ENCODE data around the gene LRTM2.

LRTM2 gene

DNA sequence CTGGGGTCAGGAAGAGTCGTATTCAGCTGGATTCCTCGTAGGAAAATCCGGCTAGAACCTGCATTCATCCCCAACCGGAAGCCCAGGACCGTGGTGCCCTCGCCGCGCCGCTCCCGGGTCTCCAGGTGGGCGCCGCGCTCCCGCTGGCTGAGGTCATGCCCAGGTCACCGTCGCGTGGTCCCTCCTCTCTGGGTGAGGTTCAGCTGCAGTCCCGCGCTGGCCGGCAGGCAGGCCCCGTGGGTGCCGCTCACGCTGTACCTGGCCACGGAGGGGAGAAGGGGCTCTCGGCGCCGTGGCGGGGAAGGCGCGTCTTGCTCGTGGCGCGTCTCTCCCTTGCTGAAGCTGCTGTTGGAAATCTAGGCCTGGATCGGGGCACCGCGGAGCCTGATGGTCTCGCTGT is 44.5 kb downstream of the LRTM2 start:
- DNase-seq (ENCODE audit: low read depth in 3 of 3): no peak

DNA sequence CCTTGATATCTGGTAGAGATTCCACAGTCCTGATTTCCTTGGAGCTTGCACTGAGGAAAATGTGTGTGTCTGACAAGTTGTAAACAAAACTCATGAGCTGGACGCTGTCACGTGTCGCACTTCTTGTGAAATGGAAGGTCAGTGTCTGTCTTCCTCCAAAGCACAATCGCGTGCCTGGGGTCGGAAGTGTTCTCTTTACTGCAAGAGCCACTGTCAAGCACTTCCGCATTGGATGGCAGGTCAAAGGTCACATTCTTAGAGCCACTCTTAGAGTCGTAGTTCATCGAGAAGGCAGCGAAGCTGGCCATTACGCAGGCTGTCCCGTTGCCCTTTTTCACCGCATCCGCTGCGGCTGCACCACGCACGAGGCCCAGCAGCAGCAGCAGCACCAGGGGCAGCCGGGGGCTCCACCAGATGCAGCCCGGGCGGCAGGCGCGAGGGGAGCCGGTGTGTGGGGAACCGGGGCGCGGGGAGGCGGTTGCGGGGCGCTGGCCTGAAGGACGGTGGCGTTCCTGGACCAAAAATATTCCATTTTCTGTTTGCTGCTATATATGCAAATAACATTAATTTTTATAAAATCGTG is 45.0 kb downstream of the LRTM2 start:
- no peak for DNase-seq (ENCODE audit: low read depth in 3 of 3)

DNA sequence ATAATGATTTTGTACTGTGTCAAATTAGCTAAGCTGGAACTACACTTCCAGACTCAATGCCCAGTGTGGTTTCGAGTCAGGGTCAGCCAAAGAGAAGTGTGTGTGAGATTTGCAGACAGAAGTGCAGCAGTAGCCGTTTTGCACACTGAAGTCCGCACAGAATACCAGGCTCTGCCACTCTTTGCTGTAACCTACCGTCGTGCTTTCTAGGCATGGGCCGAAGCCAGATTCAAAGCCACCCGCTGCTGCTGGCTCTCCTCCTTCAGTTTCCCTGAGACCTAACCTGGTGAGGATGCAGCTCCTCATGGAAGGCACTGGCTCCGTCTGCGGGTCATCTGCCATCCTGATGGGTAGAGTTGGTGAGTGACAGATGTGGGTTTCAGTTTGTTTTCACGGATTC is 48.8 kb downstream of the LRTM2 start:
- DNase-seq (ENCODE audit: low read depth in 3 of 3): no peak

DNA sequence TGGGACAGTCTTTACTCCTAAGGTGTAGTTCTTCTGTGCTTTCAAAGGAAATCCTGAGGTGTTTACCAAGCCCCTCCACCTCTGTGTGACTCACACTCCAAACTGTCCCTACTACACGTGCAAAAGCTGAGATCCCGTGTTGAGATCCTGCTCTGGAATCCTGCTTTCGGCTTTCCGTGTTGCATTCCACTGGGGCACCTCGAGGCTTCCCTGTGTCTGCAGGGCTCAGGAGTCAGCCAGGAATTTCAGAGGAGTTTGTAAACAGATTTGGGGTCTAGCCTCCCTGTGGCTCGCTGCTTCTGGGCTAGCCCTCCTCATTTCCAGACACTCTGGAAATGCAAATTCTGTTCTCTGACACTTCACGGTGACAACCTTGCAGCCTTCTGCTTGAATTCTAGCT is 49.7 kb downstream of the LRTM2 start:
- DNase-seq (ENCODE audit: low read depth in 3 of 3): no peak

DNA sequence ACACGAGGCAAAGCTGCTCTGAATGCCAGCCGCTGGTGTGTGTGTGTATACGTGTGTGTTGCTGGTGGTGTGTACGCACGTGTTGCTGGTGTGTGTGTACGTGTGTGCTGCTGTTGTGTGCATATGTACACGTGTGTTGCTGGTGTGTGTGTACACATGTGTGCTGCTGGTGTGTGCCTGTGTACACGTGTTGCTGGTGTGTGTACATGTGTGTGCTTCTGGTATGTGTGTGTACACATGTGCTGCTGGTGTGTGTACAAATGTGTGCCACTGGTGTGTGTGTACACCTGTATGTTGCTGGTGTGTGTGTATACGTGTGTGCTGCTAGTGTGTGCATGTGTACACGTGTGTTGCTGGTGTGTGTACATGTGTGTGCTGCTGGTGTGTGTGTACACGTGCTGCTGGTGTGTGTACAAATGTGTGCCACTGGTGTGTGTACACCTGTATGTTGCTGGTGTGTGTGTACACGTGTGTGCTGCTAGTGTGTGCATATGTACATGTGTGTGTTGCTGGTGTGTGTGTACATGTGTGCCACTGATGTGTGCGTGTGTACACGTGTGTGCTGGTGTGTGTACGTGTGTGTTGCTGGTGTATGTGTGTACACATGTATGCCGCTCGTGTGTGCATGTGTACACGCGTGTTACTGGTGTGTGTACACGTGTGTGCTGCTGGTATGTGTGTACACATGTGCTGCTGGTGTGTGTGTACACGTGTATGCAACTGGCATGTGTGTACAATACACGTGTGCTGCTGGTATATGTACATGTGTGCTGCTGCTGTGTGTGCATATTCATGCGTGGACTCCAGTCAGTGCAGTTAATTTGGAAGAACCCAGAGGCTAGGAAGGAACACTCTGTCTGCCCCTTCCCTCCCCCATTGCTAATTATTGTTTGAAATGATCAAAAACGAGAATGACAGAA is 50.9 kb downstream of the LRTM2 start:
- DNase-seq (ENCODE audit: low read depth in 3 of 3): no peak

DNA sequence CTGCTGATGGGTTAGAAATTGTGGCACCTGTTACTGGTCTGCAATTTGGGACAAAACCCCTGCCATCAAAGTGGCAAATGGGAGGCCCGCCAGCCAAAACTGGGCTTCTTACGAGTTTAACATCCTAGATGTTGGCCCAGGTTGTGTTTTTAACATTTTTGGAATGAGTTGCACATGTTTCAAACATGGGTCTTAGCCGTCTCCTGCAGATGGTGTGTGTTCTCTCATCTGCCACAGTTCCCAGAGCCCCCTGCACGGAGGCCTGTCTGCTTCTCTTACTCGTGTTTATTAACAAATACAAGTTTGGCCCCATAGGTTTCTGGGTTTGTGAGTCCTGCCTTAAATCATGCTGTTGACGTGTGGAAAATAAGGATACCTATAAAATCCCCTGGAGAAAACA is 51.6 kb downstream of the LRTM2 start:
- no peak for DNase-seq (ENCODE audit: low read depth in 3 of 3)

DNA sequence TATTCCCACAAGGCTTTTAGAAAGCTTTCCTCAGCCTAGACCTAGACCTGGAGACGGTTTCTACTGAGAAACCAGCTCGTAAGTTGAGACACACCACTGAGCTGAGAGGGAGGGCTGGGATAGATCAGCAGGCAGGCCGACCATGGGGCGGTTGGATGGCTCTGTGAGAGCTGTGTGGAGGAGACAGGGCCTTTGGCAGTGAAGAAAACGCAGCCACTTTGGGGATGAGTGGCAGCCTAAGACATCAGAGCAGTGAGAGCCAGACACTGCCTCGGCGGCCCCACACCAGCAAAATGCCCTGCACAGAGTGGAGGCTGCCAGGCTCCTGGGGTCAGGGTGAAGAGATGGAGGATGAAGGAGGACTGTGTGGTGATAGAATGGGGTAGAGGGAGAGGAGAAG is 52.1 kb downstream of the LRTM2 start:
- DNase-seq (ENCODE audit: low read depth in 3 of 3): no peak

DNA sequence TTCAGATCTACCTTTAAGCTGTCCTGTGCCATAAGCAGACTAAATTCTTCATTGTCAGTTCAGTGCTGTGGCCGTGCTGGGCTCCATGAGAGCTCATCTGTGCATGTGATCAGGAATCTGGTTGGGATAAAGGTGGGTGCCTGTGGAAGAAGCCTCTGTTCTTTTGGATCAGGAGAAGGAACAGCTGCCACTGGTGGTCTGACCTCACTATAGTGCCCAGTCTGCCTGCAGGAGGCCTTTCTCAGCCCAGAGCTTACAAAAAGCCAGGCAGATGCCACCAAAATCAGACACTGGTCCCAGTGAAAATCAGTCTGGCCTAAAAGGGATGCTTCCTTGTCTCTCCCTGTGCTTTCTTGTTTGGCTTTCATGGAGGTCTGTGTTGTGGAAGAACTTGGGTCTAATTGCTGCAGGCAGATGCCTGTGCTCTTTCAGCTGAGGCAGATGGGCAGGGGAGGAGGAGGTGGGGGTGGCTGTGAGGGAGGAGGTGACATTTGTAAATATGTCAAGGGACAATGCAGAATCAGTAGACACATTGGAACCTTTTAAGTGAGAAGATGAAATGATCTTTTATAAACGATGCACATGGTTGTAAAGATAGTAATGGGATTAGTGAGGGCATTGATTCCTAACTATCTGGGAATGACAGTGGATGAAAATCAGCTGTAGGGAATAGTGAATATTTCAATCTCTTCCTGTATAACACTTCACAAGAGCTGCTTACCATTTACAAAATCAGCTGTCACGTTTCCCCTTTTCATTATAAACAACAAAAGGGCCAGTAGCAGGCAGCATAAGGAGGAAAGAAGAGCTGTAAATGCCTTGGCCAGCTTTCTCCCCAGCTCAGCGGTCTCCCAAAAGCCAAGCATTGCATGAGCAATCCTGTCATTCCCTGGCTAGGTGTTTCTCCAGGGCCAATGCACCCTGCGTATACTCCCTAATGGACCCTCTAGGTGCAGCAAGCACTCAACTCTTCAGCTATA is 53.5 kb downstream of the LRTM2 start:
- no peak for DNase-seq (ENCODE audit: low read depth in 3 of 3)

DNA sequence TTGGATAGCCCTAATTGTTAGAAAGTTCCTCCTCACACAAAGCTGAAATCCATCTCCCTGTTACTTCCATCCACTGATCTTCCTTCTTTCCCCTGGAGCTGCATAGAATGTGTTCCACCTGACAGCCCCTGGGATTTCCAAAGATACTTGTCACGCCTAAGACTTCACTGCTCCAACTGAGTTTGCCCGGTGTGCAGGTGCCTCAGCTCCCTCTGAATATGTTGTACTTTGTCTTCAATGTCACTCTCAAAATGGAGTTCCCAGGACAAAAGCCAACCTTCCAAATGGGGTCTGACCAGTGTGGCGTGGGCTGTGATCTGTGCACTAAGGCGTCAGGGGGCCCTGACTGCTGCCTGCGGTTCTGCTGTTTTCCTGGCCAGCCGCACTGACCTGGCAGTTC is 55.2 kb downstream of the LRTM2 start:
- no peak for DNase-seq (ENCODE audit: low read depth in 3 of 3)

DNA sequence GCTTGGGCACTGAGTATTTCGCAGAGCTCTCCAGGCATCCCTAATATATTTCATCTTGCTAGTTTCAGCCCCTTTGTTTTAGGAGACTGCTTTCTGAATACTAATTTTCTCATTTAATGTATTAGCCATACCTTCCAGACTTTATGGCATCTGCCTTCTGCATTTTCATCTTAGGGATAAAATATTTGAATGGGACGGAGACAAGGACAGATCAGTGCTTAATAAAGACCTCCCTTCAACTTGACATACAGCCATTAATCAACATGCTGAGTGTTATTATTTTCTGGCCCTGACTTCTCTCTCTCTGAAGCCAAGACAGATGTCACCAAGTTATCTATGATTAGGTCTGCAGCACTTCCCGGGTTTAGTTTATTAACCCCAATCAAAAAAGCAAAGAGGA is 55.7 kb downstream of the LRTM2 start:
- no peak for DNase-seq (ENCODE audit: low read depth in 3 of 3)

DNA sequence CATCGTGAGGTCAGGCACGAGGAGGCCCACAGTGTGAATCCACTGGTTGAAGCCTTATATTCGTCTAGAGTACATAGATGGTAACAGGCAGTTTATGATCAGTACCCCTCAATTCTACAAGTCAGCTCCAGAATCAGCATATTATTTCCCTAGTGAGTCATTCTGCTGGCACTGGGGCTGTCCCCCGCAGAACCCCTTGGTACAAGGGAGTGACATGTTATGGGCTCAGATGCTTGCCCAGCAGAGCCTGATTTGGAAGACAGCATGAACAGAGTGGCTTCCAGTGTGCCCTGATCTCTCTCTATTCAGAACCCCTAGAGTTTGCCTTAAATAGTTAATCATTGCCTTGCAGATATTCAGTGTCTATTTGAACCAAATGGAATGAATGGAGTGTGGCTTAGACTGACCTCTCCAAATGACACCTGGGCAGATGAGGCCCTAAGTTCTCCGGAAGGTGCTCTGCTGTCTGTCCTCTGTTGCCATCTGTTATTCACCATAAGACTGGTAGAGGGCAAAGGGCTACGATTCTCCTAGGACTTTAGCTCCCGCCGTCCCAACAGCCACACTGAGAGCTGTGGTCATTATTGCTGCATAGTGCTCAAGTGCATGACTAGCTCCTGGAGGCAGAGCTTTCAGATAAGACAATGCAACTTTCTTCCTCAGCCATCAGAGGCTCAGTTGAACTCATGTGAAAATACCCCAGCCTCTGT is 57.0 kb downstream of the LRTM2 start:
- no peak for DNase-seq (ENCODE audit: low read depth in 3 of 3)

DNA sequence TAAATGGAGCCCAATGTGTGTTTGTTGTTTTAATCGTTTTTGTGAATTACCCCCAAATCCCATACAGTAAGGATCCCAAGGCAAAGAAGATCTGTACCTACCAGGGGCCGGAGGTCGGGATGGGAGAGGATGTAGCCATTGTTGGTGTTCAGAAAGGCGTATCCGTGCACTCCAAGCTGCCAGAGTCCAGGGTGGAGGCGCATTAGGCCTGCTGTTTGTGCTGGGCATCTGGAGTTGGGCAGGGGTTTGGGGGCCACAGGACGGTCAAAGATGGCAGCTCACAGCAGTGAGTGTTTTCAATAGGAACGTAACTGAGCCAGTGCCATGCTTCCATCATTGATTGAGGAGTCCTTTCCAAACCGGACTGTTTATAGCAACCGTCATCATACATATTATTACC is 57.8 kb downstream of the LRTM2 start:
- DNase-seq (ENCODE audit: low read depth in 3 of 3): no peak

DNA sequence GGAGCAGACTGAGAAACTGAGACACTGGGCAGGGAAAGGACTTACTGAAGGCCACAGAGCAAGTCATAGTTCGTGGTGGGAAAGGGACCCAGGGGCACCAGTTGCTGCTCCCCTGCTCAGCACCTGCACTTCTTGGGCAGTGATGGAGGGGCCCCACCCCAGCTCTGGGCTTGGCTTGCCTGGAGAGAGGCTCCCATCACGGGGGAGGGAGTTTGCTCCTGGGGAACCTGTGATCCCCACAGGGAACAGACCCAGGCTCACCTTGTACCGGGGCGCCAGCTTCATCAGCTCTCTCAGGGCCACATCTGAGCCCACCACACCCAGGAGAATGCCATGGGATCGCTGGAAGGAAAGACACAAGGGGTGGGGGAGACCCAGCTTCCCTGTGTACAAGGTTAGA is 58.3 kb downstream of the LRTM2 start:
- DNase-seq (ENCODE audit: low read depth in 3 of 3): no peak

DNA sequence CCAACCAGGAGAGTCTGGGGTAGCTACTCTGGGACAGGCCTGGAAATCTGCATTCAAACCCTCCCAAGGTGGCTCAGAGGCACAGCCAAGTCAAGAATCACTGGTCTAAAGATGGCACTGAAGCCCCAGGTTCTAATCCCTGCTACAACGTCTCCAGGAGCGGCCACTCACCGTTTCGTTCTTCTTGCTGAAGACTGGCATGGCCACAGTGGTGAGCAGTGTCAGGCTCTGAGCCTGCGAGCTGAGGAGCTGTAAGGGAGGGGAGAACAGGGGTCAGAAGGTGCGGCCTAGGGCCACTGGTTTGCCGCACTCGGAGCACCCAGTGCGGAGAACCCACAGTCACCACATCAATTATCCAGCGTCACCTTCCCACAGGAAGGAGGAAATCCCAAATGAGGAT is 59.3 kb downstream of the LRTM2 start:
- DNase-seq (ENCODE audit: low read depth in 3 of 3): no peak

DNA sequence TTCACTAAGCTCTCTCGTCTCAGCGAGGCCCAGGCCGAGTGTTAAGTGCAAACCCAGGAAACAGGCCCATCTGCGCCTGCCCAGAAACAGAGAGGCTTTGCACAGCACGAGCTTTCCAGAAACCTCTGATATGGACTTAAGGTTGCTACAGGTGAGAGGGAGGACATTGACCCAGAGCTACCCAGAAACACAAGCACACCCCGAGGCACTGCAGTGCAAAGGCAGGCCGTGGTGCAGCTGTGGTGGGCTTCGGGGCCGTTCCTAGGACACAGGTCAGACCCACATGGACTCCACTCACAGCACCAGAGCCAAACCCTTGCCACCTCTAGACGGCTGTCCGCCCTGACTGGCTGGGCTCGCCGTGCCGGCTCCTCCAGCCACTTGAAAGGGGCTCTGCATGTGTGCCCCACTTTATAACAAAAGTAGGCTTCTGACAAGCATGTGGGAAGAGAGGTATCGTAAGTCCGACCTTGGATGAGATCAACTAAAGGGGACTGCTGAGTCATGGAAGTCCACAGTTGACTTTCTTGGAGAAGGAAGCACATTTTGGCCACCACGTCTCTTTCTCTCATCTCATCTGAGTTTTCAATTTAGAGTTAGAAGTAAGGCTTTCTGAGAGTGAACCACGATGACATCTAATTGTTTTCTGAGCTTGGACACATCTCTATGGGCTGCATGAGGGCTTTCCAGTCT is 59.9 kb downstream of the LRTM2 start:
- DNase-seq (ENCODE audit: low read depth in 3 of 3): no peak

DNA sequence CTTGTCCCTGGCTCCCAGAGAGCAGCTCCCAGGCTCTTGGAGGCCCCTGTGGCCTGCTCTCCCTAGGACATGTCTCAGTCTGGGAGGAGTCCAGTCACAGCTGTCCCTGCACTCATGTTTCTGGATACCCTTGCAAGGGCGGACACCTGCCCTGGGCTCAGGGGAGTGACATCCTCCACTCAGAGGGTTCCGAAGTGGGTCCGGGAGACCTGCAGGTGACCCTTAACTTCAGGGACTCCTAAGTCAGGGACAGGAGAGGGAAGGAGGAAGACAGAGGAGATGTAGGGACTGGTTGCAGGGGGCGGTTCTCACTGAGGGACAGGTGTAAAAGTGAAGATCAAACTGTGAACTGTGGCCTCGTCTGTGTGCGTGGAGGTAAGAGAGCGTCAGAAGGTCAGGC is 60.5 kb downstream of the LRTM2 start:
- no peak for DNase-seq (ENCODE audit: low read depth in 3 of 3)

DNA sequence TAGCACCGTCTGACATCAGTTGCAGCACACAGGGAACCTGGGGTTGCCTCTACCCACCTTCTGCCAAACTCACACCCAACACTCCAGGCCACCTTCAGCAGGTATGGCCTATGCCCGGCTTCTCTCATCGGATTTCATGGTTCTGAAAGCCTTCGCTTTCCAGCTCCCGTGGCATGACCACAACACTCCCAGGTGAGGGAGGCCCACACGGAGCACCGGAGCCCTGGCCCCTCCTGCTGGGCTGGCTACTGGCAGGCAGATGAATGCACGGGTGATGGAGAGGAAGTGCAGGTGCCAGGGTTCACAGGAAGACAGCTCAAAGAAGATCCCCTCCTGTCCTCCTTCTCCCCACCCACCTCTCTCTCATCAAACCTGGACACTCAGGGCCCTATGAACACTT is 60.9 kb downstream of the LRTM2 start:
- no peak for DNase-seq (ENCODE audit: low read depth in 3 of 3)

DNA sequence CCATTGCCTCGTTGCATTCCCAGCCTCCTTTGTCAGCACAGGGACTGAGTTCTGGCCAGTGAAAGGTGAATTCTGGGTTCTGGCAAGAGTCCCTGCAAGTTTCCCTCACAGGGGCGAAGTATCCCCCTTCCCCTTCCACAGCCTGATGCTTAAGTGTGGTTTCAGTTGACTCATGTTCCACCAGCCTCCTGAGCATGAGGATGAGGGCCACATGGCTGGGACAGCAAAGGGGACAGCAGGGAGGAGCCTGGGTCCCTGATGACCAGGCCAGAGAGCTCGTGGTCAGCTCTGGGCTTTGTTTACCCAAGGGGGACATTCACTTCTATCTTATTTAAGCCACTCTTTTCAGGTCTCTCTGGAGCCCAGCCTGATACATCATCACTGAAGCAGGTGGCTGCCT is 61.6 kb downstream of the LRTM2 start:
- no peak for DNase-seq (ENCODE audit: low read depth in 3 of 3)

DNA sequence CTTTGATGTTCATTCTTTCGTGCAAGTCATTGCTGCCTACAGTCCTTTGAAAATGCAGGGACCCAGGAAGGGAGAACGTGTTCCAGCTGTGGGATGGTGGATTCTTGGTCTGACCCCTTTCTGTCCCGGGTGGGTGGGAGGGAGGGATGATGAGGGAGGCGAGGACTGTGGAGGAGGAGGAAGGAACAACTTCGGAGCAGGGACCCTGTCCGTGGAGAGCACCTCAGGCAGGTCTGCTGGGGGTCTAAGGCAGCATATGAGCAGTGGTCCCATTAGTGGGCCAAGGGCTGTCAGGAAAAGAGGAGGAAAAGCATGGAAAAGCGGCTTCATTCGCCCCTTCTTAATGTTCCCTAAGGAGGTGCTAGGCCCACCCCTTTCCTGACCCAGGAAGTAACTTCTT is 62.0 kb downstream of the LRTM2 start:
- no peak for DNase-seq (ENCODE audit: low read depth in 3 of 3)

DNA sequence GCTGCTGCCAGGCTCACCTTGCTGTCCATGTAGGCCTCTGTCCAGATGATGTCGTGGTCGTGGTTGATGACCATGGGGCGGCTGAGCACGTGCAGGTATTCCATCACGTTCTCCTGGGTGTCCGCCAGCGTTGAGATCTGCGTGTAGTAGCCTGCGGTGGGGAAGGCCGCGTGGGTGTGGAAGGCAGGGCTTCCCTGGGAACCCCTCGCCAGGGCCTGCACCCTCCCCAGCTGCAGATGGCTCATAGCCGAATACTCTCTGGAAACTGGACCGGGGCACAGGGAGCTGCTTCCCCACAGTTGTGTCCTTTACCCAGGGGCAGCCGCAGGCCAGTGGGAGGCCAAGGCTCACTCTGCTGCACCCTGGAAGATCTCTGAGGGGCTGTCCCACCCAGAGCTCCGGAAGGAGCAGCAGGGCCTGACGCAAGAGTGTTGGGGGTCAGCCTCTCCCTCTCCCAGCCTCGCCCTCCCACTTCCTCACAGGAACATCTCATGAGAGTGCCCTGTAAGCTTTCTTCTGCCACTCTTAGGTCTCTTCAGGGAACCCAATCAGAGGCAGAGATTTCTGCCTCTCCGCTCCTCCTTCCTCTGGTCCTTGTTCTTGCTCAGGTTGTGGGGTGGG is 62.6 kb downstream of the LRTM2 start:
- no peak for DNase-seq (ENCODE audit: low read depth in 3 of 3)

DNA sequence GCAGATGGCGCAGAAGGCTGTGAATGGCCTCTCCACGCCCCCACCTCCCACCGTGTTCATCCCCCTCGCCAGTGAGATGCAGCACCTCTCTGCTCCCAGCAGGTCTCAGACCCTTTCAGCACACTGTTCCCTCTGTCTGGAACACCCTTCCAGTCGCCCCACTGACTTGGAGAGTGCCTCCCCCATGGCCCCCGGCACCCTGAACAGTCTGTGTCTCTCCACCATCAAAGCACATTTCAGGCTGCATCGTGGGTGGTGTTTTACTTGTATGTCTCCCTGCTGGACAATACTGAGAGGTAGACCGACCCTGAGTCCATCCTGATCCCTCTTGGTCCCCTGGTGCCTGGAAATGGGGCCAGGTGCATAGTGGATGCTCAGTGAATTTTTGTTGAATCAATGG is 63.1 kb downstream of the LRTM2 start:
- DNase-seq (ENCODE audit: low read depth in 3 of 3): no peak

Measured in stimulated activated CD4-positive, alpha-beta T cell treated with anti-CD3 and anti-CD28 coated beads, TNF-alpha, amount 100 ng/mL, for 24 hours (primary cell).